Lower leg skin (tissue), 4 donors: ENCODE measurements around the gene PSMG2. TPM values are rescaled to one million over a fixed set of nuclear protein-coding genes. Genes with fewer than 3 reads are reported as not detected.

Experiments
- DNase-seq, 2 donors: peaks; one replicate each; pipeline ENCODE4 v3.0.0-alpha.2; 2019; ENCODE audit warnings: low spot score in 2 of 2
- H3K4me3 ChIP-seq: fragments of 200-600 bp; sonication (generic); 2 replicates; pipeline ENCODE4 v1.5.1; 2017; ENCODE audit warnings: mild to moderate bottlenecking, low read depth; ENCODE audit not compliant: poor library complexity, severe bottlenecking
- POLR2A ChIP-seq, 2 donors: fragments of 450-650 bp; IDR thresholded peaks; one replicate each; pipeline ENCODE4 v1.6.1; 2016 to 2017; ENCODE audit warnings: antibody characterized with exemption in 2 of 2, mild to moderate bottlenecking in 1 of 2, moderate library complexity in 1 of 2
- WGBS, 2 donors: methylation state at CpG; one replicate each; pipeline ENCODE4 v1.1.5; 2018; 5-methylcytosine and 5-hydroxymethylcytosine counted together
- intact Hi-C: fragments of 100-400 bp; cut with DNase I; formaldehyde crosslinking; loops from one replicate; pipeline ENCODE4 v1.15.0; 2023; ENCODE audit warnings: low total_unique reads
- total RNA-seq, 4 donors: library from RNA; depleted of rRNA; stranded (reverse); fragments of >200 nt; gene quantifications; one replicate each; pipeline ENCODE4 v1.1.0, GENCODE V29; 2016
- TF ChIP-seq, protein P1 (sequence below), 3 donors: fragments of 450-650 bp; IDR thresholded peaks; one replicate each; pipeline ENCODE4 v1.5.1; 2016; ENCODE audit warnings: antibody characterized with exemption in 3 of 3, mild to moderate bottlenecking in 3 of 3, moderate library complexity in 2 of 3

The PSMG2 gene
- total RNA-seq, 4 donors from 2014 or later, result 60.9 to 80.3 (median 72.1) TPM

DNA sequence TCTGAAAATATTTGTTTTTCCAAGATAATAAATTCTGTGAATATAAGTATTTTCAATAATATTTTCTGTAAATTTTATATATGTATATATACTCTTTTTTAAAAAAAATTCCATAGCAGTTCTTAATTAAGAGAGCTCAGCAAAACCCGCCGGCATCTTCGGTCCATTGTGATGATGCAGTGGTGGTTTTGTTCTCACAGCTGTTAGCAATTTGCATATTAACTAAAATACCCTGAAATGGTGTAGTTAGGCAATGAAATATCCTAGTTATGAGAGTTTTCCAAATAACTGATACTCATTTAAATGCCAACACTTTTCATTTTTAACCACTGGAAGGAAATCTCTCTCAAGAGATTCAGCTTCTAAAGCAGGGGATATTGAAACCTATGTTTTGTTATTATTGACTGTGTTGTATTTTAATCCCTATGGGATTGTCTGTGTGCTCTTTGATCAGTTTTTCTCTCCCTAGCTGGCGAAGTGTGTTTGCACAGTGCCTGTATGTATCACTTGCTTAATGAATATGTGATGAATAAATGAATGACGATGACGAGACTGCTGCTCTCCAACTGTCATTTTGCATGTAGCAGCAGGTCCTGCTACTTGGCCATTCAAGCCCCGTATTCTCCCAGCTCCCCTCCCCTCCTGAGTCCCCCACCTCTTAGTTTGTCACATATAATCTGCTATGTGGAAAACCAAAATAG is 42.4 kb downstream of the PSMG2 start:
- intact Hi-C loops, result no loop called here
- peak in 1 of 2 donors; percentile 23 for DNase-seq
- TF ChIP-seq, protein P1, sequence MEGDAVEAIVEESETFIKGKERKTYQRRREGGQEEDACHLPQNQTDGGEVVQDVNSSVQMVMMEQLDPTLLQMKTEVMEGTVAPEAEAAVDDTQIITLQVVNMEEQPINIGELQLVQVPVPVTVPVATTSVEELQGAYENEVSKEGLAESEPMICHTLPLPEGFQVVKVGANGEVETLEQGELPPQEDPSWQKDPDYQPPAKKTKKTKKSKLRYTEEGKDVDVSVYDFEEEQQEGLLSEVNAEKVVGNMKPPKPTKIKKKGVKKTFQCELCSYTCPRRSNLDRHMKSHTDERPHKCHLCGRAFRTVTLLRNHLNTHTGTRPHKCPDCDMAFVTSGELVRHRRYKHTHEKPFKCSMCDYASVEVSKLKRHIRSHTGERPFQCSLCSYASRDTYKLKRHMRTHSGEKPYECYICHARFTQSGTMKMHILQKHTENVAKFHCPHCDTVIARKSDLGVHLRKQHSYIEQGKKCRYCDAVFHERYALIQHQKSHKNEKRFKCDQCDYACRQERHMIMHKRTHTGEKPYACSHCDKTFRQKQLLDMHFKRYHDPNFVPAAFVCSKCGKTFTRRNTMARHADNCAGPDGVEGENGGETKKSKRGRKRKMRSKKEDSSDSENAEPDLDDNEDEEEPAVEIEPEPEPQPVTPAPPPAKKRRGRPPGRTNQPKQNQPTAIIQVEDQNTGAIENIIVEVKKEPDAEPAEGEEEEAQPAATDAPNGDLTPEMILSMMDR (IDR thresholded peaks at IDR 0.05), result no peak
- TF ChIP-seq POLR2A (IDR thresholded peaks at IDR 0.05), result no peak
- 57 to 65% methylated on average over 7 of the region's 7 CpGs for WGBS, 2 donors
- no peak overlapping the region for H3K4me3 ChIP-seq

DNA sequence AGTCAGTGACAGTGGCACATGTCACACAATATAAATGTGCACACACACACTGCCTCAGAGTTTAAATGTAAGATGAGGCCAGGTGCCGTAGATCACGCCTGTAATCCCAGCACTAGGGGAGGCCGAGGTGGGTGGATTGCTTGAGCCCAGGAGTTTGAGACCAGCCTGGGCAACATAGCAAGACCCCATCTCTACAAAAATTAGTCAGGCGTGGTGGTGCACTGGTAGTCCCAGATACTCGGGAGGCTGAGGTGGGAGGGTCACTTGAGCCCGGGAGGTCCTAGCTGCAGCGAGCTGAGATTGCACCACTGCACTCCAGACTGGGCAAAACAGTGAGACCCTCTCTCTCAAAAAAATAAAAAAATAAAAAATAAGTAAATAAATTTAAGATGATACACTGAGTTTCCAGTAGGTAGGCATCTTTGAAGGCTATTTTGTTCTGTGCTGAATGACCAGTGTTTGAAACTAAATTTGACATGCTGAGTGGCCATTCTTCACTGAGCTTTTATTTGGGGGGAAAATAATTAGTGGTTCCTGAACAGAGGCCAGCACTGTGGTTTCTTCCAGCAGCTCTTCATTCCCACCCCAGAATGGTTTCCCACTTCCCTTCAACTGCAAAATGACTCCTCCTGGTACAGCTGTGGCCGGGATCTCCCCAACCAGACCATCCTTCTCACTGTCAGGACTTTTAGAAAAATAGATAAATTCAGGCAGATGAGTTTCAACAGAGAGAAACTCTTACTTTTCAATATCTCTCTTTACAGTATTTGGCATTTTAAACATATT is 44.9 kb downstream of the PSMG2 start:
- H3K4me3 ChIP-seq, result no peak overlapping the region
- DNase-seq, result peak in 1 of 2 donors; percentile 43
- intact Hi-C loops, result no loop called here
- 88 to 90% methylated on average over 8 of the region's 8 CpGs for WGBS, 2 donors
- TF ChIP-seq POLR2A (IDR thresholded peaks at IDR 0.05), result no peak
- TF ChIP-seq, protein P1 (IDR thresholded peaks at IDR 0.05), result no peak

DNA sequence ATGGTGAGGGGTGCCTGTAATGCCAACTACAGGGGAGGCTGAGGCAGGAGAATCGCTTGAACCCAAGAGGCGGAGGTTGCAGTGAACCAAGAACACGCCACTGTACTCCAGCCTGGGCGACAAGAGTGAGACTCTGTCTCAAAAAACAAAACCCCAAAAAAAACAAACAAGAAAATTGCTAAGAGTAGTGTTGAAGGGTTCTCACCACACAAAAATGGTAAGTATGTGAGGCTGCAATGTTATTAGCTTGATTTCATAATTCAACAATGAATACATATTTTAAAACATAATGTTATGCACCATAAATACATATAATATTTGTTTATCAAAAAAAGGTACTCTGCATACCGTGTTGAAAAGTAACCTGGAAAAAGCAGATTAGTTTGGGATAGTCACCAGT is 45.8 kb downstream of the PSMG2 start:
- intact Hi-C loops, result no loop called here
- 88 to 95% methylated on average over 5 of the region's 5 CpGs for WGBS, 2 donors
- no peak overlapping the region for H3K4me3 ChIP-seq
- TF ChIP-seq POLR2A (IDR thresholded peaks at IDR 0.05), result no peak
- TF ChIP-seq, protein P1 (IDR thresholded peaks at IDR 0.05), result no peak
- no peak for DNase-seq

- 77 to 78% methylated on average over 13 of the region's 13 CpGs for WGBS, 2 donors
- DNase-seq, result peak in 1 of 2 donors; percentile 64
- intact Hi-C loops, result no loop called here
- no peak overlapping the region for H3K4me3 ChIP-seq
- TF ChIP-seq, protein P1 (IDR thresholded peaks at IDR 0.05), result no peak
- TF ChIP-seq POLR2A (IDR thresholded peaks at IDR 0.05), result no peak
Observed at GRCh38 chr18:12749121-12749520, 46.3 kb downstream of the PSMG2 start.

GRCh38 chr18:12750076-12750714 is 47.4 kb downstream of the PSMG2 start:
- no peak overlapping the region for H3K4me3 ChIP-seq
- peak in 1 of 2 donors; percentile 34 for DNase-seq
- TF ChIP-seq, protein P1 (IDR thresholded peaks at IDR 0.05), result no peak
- 48 to 62% methylated on average over 14 of the region's 14 CpGs for WGBS, 2 donors
- intact Hi-C loops, result no loop called here
